Colon (tissue), 2 donors: ENCODE data around the gene ZNF790.

Experiments
- FAIRE-seq: peaks from 2 replicates; lab custom pipeline; 2012; peaks lifted over from hg19 to GRCh38; lab: Jason Lieb, UNC
- donor health status: control.
- donor health status: control.

Gene ZNF790

GRCh38 chr19:36772311-36773222, 65.6 kb downstream of the ZNF790 start, which contains the start of gene ZNF850:
Gene ZNF850 (minus strand): TSS chr19:36772807. CDS start chr19:36762606, 10,201 bp downstream.
- FAIRE-seq = no peak

- FAIRE-seq = no peak
Measured at GRCh38 chr19:36771261-36772231, 66.6 kb downstream of the ZNF790 start.
